Lower lobe of right lung (tissue), 2 donors: ENCODE results near the gene PMM1. TPM values are rescaled to one million over a fixed set of nuclear protein-coding genes. Genes with fewer than 3 reads are reported as not detected.

ENCODE experiments used
- ATAC-seq, 2 donors: fragments of 200-7000 bp; cut with Tn5 transposase; one replicate each; pipeline ENCODE4 v1.9.1; 2020 to 2022; ENCODE audit warnings: mild to moderate bottlenecking in 2 of 2, moderate library complexity in 2 of 2
- DNase-seq: peaks from one replicate; pipeline ENCODE4 v3.0.0-alpha.2; 2020
- H3K27ac ChIP-seq: fragments of 200-600 bp; one replicate; pipeline ENCODE4 v1.8.0; 2022
- H3K27me3 ChIP-seq: fragments of 200-600 bp; one replicate; pipeline ENCODE4 v1.8.0; 2022; ENCODE audit warnings: low read depth
- H3K36me3 ChIP-seq: fragments of 200-600 bp; one replicate; pipeline ENCODE4 v1.8.0; 2022; ENCODE audit warnings: mild to moderate bottlenecking
- H3K4me1 ChIP-seq: fragments of 200-600 bp; one replicate; pipeline ENCODE4 v1.8.0; 2022
- H3K4me3 ChIP-seq: fragments of 200-600 bp; one replicate; pipeline ENCODE4 v1.8.0; 2022; ENCODE audit warnings: mild to moderate bottlenecking
- H3K9me3 ChIP-seq: fragments of 200-600 bp; one replicate; pipeline ENCODE4 v1.8.0; 2022
- intact Hi-C: fragments of 100-400 bp; cut with DNase I; formaldehyde crosslinking; loops from one replicate; pipeline ENCODE4 v1.11.0; 2022
- total RNA-seq: library from RNA; stranded (reverse); fragmentation: NEBNext Ultra II Directional; extraction: Animal tissue kit (Norgen Biotek cat#: 25700); gene quantifications from one replicate; pipeline ENCODE4 v1.2.1, GENCODE V29; 2021
- TF ChIP-seq, protein P1 (sequence below): fragments of 200-600 bp; IDR thresholded peaks from one replicate; pipeline ENCODE4 v1.8.0; 2022; ENCODE audit warnings: antibody characterized with exemption, mild to moderate bottlenecking
- donor health status: DM: no; HTN: yes; CAD: no; lungs with severe emphysema.

PMM1 gene
- total RNA-seq, 1 donor from 2014 or later, result 47.3 TPM

DNA sequence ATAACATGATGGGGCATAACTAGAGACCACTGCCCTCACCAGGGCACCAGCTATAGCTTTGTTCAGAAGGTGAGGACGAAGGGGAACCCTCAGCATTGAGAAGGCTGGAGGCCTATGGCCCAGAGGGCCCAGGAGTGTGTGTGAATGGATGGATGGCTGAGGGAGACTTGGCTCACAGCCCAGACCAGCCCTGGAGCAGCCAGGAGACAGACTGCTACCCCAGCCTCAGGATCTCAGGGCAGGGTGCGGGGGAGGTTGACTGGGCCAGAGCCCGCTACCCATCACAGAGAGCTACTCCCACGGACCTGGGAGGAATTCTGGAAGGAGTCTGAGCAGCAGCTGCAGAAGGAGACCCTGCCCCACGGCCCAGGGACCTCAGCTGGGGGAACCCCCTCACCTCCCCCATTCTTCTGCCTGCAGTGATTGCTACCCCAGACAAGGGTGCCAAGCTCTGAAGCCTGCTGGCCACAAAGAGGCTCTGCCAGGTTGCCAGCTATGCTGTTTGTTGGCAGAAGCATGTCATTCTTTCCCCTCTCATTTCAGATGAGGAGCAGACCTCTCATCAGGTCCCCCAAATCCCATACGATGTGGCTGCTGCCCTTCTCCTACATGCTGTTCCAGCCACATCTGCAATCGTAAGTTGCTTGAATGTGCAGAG is 34.2 kb downstream of the PMM1 start:
- TF ChIP-seq, protein P1, sequence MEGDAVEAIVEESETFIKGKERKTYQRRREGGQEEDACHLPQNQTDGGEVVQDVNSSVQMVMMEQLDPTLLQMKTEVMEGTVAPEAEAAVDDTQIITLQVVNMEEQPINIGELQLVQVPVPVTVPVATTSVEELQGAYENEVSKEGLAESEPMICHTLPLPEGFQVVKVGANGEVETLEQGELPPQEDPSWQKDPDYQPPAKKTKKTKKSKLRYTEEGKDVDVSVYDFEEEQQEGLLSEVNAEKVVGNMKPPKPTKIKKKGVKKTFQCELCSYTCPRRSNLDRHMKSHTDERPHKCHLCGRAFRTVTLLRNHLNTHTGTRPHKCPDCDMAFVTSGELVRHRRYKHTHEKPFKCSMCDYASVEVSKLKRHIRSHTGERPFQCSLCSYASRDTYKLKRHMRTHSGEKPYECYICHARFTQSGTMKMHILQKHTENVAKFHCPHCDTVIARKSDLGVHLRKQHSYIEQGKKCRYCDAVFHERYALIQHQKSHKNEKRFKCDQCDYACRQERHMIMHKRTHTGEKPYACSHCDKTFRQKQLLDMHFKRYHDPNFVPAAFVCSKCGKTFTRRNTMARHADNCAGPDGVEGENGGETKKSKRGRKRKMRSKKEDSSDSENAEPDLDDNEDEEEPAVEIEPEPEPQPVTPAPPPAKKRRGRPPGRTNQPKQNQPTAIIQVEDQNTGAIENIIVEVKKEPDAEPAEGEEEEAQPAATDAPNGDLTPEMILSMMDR, result no peak
- no peaks in the 10 kb centered on the region for H3K27me3 ChIP-seq
- no peaks in the 10 kb centered on the region for H3K36me3 ChIP-seq
- ATAC-seq (no peak), DNase-seq (no peak)
- H3K27ac ChIP-seq, result no peak overlapping the region
- H3K4me3 ChIP-seq, result no peak overlapping the region
- peaks cover 25% of the 10 kb centered on the region for H3K4me1 ChIP-seq
- intact Hi-C loops, result no loop called here
- no peaks in the 10 kb centered on the region for H3K9me3 ChIP-seq

DNA sequence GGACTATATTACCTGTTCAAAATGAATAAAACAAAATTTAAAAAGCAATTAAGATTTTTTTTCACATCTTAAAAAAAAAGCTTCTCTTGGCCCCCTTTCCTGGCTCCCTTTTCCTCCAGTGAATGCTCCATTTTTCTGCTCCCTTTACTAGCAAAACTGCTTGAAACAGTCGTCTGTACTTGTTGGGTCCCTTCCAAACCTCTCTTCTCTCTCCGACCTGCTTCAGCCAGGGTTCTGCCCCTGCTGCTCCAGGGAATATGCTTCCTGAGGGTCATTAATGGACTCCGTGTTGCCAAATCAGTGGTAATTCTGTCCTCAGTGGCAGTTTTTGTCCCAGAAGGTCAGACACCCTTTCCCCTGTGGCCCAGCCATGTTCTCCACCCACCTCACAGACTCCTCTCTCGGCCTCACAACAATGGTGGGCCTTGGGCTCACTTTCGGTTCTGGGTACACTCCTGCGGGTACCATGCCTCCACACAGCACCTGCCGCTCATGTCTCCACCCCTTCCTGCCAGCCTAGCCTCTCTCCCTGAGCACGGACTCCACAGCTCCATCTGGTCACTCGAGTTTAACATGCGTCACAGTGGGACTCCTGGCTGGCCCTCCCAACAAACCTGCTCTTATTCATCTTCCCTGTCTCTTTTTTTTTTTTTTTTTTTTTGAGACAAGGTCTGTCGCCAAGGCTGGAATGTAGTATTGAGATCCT is 37.6 kb downstream of the PMM1 start:
- no peaks in the 10 kb centered on the region for H3K27me3 ChIP-seq
- intact Hi-C loops, result no loop called here
- ATAC-seq (no peak), DNase-seq (no peak)
- H3K4me1 ChIP-seq, result peaks cover 15% of the 10 kb centered on the region
- TF ChIP-seq, protein P1, result no peak
- H3K27ac ChIP-seq, result no peak overlapping the region
- H3K36me3 ChIP-seq, result no peaks in the 10 kb centered on the region
- no peaks in the 10 kb centered on the region for H3K9me3 ChIP-seq
- H3K4me3 ChIP-seq, result no peak overlapping the region

DNA sequence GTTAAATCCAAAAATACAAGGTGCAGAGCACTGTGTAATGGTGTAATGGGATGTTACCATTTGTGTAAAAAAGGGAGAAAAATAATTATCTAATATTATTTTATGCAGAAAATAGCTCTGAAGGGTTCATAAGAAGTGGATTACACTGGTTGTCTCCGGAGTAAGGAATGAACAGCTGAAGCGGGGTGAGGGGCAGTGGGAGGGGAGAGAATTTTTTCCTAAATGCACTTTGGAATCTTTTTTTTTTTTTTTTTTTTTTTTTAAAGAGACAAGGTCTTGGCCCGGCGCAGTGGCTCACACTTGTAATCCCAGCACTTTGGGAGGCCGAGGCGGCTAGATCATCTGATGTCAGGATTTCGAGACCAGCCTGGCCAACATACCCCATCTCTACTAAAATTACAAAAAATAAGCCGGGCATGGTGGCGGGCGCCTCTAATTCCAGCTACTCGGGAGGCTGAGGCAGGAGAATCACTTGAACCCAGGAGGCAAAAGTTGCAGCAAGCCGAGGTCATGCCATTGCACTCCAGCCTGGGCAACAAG is 38.6 kb downstream of the PMM1 start:
- no peaks in the 10 kb centered on the region for H3K9me3 ChIP-seq
- no peak overlapping the region for H3K27ac ChIP-seq
- TF ChIP-seq, protein P1, result no peak
- no peak overlapping the region for H3K4me3 ChIP-seq
- H3K27me3 ChIP-seq, result no peaks in the 10 kb centered on the region
- intact Hi-C loops, result no loop called here
- no peaks in the 10 kb centered on the region for H3K36me3 ChIP-seq
- no peak for DNase-seq
- H3K4me1 ChIP-seq, result peaks cover 7% of the 10 kb centered on the region
- no peak for ATAC-seq

DNA sequence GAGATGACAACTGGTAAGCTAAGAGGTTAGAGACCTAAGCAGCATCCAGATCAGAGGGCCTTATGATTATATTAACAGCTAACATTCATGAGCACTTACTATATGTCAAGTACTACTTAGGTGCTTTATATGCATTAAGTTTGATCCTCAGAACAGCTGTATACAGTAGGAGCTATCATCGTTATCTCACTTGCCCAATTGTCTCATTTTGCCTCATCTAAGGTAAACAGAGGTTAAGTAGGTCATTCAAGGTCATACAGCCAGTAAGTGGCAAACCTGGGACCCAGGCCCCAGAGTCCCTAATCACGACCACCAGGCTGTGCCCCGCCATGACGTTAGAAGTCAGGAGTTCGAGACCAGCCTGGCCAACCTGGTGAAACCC is 40.8 kb downstream of the PMM1 start:
- DNase-seq, result no peak
- TF ChIP-seq, protein P1, result no peak
- H3K4me3 ChIP-seq, result no peak overlapping the region
- peaks cover 9% of the 10 kb centered on the region for H3K4me1 ChIP-seq
- intact Hi-C loops, result loop anchor here (10.0 kb wide), 1 partner anchor 46 kb away; no protein-coding TSS in a partner anchor
- no peaks in the 10 kb centered on the region for H3K9me3 ChIP-seq
- H3K27ac ChIP-seq, result no peak overlapping the region
- H3K27me3 ChIP-seq, result no peaks in the 10 kb centered on the region
- ATAC-seq, result no peak
- H3K36me3 ChIP-seq, result no peaks in the 10 kb centered on the region

DNA sequence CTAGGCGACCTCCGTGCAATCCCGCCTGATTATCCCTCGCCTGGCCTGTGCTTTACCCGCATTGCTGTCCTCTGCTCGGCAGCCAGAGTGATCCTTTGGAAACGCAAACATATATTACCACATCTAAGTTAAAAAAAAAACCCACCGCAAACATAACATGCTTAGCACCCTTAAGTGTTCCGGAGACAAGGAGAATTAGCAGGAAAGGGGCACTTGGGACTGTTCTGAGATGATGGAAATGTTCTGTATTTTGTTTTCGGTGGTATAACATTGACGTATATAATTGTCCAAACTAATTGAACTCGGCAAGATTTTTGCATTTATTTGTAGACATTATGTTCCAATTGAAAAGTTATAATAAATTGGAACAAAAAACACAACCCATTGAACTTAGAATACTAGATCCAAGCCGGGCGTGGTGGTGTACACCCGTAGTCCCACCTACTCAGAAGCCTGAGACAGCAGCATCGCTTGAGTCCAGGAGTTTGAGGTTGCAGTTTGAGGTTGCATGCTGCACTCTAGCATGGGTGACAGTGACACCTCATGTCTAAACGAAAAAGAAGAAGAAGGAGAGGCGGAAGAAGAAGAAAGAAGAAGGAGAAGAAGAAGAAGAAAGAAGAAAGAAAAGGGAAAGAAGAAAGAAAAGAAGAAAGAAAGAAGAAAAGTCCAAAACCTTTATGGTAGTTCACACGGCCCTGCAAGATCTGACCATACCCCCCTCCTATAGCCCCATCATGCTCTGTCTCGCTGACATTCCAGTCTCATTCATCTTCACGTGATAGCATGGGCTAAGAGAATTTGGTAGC is 44.8 kb downstream of the PMM1 start:
- Histone ChIP-seq H3K4me1 (peaks cover 33% of the 10 kb centered on the region), H3K4me3 (peak overlapping the region; percentile 74), H3K9me3 (no peaks in the 10 kb centered on the region), H3K27me3 (no peaks in the 10 kb centered on the region), H3K36me3 (peaks cover 10% of the 10 kb centered on the region), H3K27ac (peak overlapping the region; percentile 88)
- DNase-seq (no peak), ATAC-seq (peak in 1 of 2 donors; percentile 38)
- TF ChIP-seq, protein P1, result no peak
- intact Hi-C loops, result loop anchor here (10.0 kb wide), 1 partner anchor 50 kb away; no protein-coding TSS in a partner anchor
